G401 (cell line): ENCODE measurements around the gene RHOV. TPM values are rescaled to one million over a fixed set of nuclear protein-coding genes. Genes with fewer than 3 reads are reported as not detected.

ENCODE experiments used
- DNase-seq: peaks from one replicate; pipeline ENCODE4 v3.0.0-alpha.2; 2015; ENCODE audit warnings: low spot score
- in situ Hi-C: cut with HindIII; loops from 2 replicates; pipeline ENCODE4 v1.10.0; 2016; ENCODE audit warnings: low sequenced_read_pairs, mixed read lengths
- total RNA-seq: library from RNA; depleted of rRNA; stranded (reverse); fragments of >200 nt; shearing (Covaris generic); gene quantifications from 2 replicates; pipeline ENCODE4 v1.2.3, GENCODE V29; 2014; rRNA removed

The RHOV gene
- total RNA-seq: 0.24 and 1.7 TPM in 2 replicates

DNA sequence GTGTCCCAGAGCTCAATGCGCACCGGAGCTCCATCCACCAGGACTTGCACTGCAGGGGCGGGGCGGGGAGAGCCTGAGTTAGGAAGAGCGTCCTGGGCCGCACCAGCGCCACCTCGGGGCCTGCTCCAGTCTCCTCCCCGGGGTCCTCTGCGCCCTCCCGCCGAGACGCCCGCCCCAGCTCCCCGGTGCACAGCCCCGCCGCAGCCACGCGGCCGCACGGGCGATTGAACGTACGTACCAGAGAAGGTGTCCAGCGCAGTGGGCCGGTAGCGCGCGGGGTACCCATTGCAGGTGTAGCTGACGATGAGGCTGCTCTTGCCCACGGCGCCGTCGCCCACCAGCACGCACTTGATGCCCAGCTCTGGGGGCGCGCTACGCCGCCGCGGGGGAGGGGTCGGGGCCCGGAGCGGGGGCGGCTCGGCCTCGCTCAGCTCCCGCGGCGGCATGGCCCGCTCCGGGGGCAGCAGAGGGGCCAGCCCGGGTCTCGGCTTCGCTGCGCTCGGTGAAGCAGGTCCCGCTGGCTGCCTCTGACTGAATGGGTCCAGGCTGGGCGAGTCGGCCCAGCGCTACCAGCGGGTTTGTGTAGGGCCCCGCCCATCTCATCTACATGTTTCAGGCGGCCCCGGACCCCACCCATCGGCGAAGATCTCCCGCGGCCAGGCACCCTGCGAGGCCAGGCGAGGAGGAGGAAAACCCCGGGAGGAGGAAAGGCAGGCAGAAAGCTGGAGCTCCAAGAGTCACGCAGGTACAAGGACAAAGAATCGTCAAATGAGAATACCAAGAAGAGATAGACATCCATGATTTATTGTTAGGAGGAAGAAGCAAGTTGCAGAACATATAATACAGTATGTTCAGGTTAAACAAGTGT, at the start of gene RHOV:
Gene RHOV (minus strand): TSS at position 541 of the 868 bp plus-strand sequence. CDS start 95 bp downstream, at position 446.
- DNase-seq: peak; percentile 77
- in situ Hi-C loops: no loop called here

- DNase-seq: no peak
- in situ Hi-C loops: no loop called here
Observed at GRCh38 chr15:40923551-40923950, 49.5 kb upstream of the RHOV start.

- DNase-seq: no peak
- in situ Hi-C loops: no loop called here
Observed at GRCh38 chr15:40922608-40923005, 48.6 kb upstream of the RHOV start.

DNA sequence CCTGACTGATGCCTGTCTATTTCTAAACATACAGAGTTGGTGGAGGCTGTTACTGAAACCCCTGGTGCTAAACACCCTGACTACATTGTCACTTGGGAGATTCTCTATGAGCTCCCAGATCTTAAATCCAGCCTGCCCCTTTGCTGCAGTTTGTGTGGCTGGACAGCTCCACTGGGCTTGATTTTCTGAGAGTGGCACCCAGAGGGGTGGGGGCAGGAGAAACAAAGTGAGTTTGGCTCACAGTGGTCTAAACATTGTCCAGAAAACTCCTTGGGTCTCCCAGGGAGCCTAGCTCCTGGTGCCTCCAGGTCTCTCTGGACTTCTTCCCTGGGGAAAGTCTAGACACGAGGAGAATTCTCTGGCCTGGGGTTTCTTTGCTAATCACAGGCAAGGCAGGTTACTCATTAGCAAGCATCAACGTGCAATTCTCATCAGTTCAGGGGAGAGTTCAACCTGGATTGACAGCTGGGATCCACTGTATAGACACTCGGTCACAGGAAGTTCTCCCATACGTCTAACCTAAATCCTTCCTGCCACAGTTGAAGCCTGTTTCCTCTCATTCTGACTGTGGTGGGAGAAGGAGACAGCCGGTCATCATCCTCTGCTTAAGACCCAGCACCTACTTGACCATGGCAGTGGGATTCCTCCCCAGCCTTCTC, 48.0 kb upstream of the RHOV start:
- DNase-seq: no peak
- in situ Hi-C loops: no loop called here

DNA sequence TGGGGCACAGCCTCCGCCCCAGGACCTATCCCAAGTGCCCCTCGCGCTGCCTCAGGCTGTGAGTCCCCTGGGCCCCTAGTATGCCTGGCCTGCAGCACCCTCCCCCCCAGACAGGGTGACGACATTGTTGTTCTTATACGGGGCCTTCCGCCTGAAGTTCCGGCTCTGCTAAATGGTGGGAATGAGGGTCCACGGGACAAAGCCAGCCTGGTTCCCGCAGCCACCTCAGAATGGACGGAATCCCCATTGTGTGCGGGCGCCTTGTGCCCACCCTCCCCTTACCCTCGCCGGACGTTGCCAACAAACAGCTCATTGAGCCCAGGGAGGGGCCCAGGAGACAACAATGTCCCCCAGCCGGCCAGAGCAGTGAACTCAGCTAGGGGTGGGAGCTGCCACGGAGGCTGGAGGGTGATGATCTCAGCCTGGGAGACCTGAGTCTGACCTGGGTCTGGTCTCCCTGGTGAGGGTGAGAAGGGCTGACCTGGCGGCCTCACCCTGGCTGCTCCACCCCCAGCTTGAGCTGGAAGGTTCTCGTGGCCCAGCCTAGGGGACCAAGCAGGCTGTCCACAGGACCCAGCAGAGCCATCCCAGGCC, 44.9 kb upstream of the RHOV start:
- in situ Hi-C loops: no loop called here
- DNase-seq: no peak

DNA sequence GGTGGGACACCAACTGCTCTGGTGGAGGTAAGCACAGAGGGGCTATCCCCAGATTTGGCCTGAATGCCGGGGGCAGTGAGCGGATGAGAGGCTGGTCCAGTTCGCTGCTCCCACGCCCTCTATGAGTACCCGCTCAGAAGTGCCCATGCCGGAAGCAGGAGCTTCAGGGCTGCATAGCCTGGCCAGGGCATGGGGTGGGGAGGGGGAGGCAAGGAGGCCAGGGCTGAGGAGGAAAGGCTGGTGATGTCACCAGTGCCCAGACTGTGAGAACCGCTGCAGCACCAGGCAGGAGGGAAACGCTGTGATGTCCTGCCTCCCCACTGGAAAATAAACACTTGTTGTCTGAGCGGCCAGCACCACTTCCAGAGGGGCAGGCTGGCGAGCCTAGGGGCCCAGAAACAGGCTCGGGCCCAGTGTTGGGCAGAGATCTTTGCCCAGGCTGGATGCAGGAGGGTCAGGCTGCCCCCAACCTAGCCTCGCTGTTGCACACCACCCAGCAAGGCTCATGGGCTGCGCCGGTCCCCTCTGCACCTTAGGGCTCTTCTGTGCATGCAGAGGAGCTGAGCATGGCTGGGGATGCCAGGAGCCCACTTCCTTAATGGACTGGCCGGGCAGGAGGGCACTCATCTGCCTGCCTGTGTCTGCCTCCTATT, 44.2 kb upstream of the RHOV start:
- DNase-seq: no peak
- in situ Hi-C loops: no loop called here

DNA sequence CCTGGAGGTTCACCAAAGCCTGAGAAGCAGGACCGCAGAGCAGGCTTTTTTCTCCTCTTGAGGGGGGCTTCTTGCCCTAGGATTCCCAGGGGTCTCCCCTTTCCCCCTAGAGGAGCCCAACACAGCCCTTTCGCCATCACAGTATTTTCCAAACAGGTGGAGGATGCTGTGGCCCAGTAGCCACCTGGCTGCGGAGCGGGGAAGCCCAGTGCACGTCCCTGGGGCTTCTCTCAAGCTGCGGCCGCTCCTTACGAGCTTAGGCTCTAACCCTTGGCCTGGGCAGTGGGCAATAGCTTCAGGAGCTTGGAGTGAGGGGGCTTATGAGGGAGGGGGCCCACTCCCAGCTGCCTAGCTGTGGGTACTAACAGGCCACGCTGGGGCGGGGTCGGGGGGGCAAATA, 43.6 kb upstream of the RHOV start:
- no peak for DNase-seq
- in situ Hi-C loops: no loop called here

DNA sequence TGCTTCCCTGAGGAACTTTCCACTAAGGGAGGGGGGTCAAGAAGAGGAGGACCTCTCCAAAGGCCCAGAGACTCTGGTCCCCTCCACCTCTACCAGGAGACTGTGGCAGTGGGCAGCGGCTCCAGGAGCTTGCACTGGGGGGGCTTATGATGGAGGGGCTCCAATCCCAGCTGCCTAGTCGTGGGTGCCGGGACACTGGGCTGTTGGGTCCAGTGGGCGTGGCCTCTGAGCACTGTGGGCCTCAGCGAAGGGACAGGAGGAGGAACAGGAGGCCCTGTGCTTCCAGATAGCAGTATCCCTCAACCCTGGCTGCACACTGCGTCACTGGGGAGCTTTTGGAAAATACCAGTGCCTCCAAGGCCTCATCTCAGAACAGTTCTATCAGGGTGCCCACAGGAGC, 41.6 kb upstream of the RHOV start:
- in situ Hi-C loops: no loop called here
- DNase-seq: no peak

GRCh38 chr15:40915116-40915661, 41.2 kb upstream of the RHOV start:
- DNase-seq: no peak
- in situ Hi-C loops: no loop called here

DNA sequence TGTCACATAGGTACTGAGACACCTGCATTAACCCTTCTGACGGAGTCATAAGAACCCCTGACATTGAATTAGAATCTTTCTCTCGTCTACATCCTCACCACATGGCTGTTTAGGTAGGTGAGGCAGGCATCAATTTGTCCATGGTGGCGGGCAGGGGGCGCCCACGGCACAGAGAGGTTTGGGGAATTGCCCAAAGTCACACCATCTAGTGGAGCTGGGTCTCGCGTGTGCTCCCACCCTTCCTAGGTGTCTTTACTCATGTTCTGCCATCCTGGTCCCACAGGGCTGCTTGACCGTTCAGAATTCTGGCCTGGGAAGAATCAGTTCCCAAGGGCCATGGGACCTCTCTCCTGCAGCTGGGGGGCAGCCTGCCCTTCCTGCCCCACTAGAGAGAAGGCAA, 40.5 kb upstream of the RHOV start:
- no peak for DNase-seq
- in situ Hi-C loops: no loop called here

DNA sequence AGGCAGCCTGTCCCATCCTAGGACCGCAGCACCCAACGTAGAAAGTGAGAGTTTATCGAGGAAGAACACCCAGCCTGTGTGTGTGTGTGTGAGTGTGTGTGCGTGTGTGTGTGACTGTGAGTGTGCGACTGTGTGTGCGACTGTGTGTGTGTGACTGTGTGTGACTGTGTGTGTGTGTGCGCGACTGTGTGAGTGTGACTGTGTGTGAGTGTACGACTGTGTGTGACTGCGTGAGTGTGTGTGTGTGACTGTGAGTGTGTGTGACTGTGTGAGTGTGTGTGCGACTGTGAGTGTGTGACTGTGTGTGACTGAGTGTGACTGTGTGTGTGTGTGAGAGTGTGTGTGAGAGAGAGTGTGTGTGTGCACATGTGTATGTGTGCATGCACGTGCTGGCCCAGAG, 40.0 kb upstream of the RHOV start:
- DNase-seq: no peak
- in situ Hi-C loops: no loop called here

- in situ Hi-C loops: no loop called here
- no peak for DNase-seq
Observed at GRCh38 chr15:40912478-40912877, 38.4 kb upstream of the RHOV start.

- in situ Hi-C loops: no loop called here
- no peak for DNase-seq
Observed at GRCh38 chr15:40911693-40912092, 37.7 kb upstream of the RHOV start.

DNA sequence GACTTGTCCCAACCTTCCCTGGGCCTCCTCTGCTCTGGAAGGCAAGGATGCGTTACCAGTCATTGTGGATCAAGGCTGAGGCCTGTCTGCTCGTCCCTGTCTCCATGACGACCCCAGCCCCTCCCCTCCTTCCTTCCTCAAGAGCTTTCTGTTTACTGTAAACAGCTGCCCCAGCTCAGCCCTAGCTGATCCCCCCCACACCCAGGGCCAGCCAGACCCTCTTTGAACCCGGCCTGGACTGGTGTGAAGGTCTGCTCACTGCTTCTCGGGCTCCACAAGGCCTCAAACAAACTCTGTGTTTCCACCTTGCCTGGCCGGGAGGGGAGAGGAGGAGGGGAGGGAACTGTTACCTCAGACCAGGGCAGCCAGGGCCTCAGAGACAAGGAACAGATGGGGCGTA, 37.1 kb upstream of the RHOV start:
- in situ Hi-C loops: no loop called here
- no peak for DNase-seq

GRCh38 chr15:40909662-40910630, 35.9 kb upstream of the RHOV start:
- in situ Hi-C loops: loop anchor here (5.0 kb wide), 1 partner anchor 117 kb away; no protein-coding TSS in a partner anchor

DNA sequence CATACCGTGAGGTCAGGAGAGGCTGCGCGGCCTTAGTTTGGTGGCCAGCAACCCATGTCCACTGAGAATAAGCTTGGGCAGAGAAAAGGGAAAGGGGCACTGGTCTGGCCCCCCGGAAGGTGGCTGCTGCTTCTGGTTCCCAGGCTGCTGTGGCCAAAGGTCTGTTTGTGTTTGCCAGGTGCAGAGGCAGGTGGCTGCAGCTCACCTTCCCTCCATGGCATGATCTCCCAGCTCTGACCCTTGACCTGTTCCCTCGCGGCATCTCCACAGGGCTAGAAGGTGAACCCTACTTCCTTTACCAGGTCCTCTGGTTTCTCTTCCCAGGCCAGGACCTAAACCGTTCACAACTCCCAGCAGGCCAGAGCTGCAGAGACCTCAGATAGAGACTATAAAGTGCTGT, 34.1 kb upstream of the RHOV start:
- in situ Hi-C loops: loop anchor here (5.0 kb wide), 1 partner anchor 119 kb away; no protein-coding TSS in a partner anchor

More at GRCh38 chr15:40909662-40910630, 35.9 kb upstream of the RHOV start:
- no peak for DNase-seq

DNA sequence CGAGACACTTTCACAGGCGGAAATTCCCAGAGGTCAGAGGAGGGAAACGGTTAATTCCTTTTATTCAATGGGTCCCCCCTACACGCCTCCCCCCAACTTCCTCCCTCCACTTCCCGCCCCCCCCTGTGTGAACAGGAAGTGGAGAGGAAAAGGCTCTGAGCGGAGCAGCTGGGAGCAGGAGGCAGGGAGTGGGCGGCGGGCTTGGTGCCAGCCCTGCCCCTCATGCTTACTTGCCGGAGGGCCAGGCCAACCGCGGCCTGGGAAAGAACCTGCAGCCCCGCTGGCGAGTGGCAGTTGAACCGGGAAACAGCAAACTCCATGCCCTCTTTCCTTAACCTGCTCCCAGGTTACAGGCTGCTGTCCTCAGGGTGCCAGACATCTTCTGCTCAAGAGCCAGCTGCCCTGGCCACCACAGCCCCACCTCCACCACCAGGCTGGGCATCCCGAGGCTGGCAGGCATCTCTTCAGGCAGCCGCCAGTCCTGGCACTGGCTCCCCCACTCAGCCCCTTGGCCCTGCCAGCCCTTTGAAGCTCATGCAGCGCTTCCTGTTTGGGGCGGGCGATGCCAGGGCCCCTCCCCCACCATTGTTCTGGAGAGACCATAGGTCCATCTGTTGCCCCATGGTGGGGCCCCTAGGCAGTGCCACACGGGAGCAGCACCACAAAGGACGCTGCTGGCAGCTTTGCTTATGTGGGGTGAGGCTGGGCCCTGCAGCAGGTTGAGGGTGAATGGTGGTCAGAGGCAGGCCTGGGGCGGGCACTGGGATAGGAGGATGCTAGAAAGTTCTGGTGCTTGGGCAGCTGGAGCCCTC, 33.2 kb upstream of the RHOV start:
- peak; percentile 75 for DNase-seq
- in situ Hi-C loops: loop anchor here (5.0 kb wide), 1 partner anchor 120 kb away; no protein-coding TSS in a partner anchor

More for the DNA sequence above, 34.1 kb upstream of the RHOV start:
- DNase-seq: no peak
